ENCODE results near the gene ABCD1. TPM values are rescaled to one million over a fixed set of nuclear protein-coding genes. Genes with fewer than 3 reads are reported as not detected.

ABCD1 gene
- total RNA-seq, 6 experiments from 2014 or later: 12.9 to 18.9 (median 14.5) TPM

DNA sequence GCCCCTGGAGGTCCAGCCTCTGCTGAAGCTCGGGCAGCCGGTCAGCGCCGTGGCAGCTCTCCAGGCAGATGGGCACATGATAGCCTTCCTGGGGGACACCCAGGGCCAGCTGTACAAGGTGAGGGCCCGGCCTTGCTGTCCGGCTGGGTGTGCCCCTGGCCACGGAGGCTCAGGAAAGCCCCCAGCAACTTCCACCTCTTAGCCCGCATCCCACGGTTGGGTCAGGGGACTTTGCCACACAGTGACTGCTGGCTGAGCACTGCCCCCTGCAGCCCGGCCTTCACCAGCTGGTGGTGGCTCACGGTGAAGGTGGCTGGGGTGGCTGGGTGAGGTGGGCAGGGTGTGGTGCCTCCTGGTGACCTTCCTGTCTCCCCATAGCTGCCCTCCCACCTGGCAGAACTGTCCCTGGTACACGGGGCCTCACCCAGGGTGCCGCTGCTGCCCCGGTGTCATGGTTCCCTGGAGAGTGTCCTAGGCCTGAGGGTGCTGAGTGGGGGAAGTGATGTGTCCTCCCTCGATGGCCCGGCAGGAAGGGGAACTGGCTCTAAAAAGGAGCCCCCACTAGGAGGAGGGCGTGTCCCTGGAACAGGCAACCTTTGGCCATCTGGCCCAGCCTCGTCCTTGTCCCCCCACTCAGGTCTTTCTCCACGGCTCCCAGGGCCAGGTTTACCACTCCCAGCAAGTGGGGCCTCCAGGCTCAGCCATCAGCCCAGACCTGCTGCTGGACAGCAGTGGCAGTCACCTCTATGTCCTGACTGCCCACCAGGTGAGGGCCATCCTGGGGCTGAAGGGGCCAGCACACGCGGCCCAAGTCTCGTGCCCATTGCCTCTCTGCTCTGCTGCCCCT is 43.9 kb downstream of the ABCD1 start:
- H3K27ac Mint-ChIP-seq: no peak overlapping the region
- H3K4me1 Mint-ChIP-seq (ENCODE audit: low read depth): peaks cover 7% of the 10 kb centered on the region; the same call in 1 of the 2 replicates
- TF ChIP-seq CTCF (IDR thresholded peaks at IDR 0.05): no peak; the same call in 1 of the 2 replicates
- H3K4me3 Mint-ChIP-seq: no peak overlapping the region
- no peak for DNase-seq
- H3K9me3 Mint-ChIP-seq: no peaks in the 10 kb centered on the region
- H3K36me3 Mint-ChIP-seq (ENCODE audit: low read depth): no peaks in the 10 kb centered on the region
- no peaks in the 10 kb centered on the region for H3K27me3 Mint-ChIP-seq (ENCODE audit: insufficient read depth)

GRCh38 chrX:153769158-153769864 is 44.7 kb downstream of the ABCD1 start:
- no peak for TF ChIP-seq CTCF (IDR thresholded peaks at IDR 0.05)
- no peaks in the 10 kb centered on the region for H3K9me3 Mint-ChIP-seq
- no peak for DNase-seq
- H3K27ac Mint-ChIP-seq: no peak overlapping the region
- peaks cover 7% of the 10 kb centered on the region; the same call in 1 of the 2 replicates for H3K4me1 Mint-ChIP-seq (ENCODE audit: low read depth)
- H3K4me3 Mint-ChIP-seq: no peak overlapping the region
- H3K27me3 Mint-ChIP-seq (ENCODE audit: insufficient read depth): no peaks in the 10 kb centered on the region
- H3K36me3 Mint-ChIP-seq (ENCODE audit: low read depth): no peaks in the 10 kb centered on the region

- no peak for DNase-seq
- H3K9me3 Mint-ChIP-seq: no peaks in the 10 kb centered on the region
- TF ChIP-seq CTCF (IDR thresholded peaks at IDR 0.05): no peak
- no peak overlapping the region for H3K27ac Mint-ChIP-seq
- H3K27me3 Mint-ChIP-seq (ENCODE audit: insufficient read depth): no peaks in the 10 kb centered on the region
- H3K36me3 Mint-ChIP-seq (ENCODE audit: low read depth): no peaks in the 10 kb centered on the region
- peaks cover 7% of the 10 kb centered on the region; the same call in 1 of the 2 replicates for H3K4me1 Mint-ChIP-seq (ENCODE audit: low read depth)
- H3K4me3 Mint-ChIP-seq: no peak overlapping the region
Measured at GRCh38 chrX:153769865-153770600, 45.4 kb downstream of the ABCD1 start.

- Mint-ChIP-seq H3K9me3 (no peaks in the 10 kb centered on the region), H3K27ac (no peak overlapping the region), H3K4me3 (no peak overlapping the region), H3K4me1 (ENCODE audit: low read depth) (peaks cover 7% of the 10 kb centered on the region; the same call in 1 of the 2 replicates), H3K27me3 (ENCODE audit: insufficient read depth) (no peaks in the 10 kb centered on the region), H3K36me3 (ENCODE audit: low read depth) (no peaks in the 10 kb centered on the region)
- no peak for TF ChIP-seq CTCF (IDR thresholded peaks at IDR 0.05)
- no peak for DNase-seq
Measured at GRCh38 chrX:153770601-153771414, 46.2 kb downstream of the ABCD1 start.
